VCaP (cell line): ENCODE data around the gene GNB1L.
"Not testable (repeated sequence)": the region's sequence is repeated elsewhere in the genome, so short reads cannot be mapped to it uniquely, and the experiment has no call there.

Source experiments
- H3K27ac ChIP-seq: fragments of 450-650 bp; 2 replicates; pipeline ENCODE4 v1.5.1; 2017
- CTCF ChIP-seq: fragments of 450-650 bp; conservative IDR thresholded peaks from 2 replicates; pipeline ENCODE4 v1.5.1; 2017; ENCODE audit warnings: mild to moderate bottlenecking, moderate library complexity

The GNB1L gene

GRCh38 chr22:19887256-19887985, 32.7 kb upstream of the GNB1L start:
- no peak overlapping the region for H3K27ac ChIP-seq
- TF ChIP-seq CTCF: no peak

DNA sequence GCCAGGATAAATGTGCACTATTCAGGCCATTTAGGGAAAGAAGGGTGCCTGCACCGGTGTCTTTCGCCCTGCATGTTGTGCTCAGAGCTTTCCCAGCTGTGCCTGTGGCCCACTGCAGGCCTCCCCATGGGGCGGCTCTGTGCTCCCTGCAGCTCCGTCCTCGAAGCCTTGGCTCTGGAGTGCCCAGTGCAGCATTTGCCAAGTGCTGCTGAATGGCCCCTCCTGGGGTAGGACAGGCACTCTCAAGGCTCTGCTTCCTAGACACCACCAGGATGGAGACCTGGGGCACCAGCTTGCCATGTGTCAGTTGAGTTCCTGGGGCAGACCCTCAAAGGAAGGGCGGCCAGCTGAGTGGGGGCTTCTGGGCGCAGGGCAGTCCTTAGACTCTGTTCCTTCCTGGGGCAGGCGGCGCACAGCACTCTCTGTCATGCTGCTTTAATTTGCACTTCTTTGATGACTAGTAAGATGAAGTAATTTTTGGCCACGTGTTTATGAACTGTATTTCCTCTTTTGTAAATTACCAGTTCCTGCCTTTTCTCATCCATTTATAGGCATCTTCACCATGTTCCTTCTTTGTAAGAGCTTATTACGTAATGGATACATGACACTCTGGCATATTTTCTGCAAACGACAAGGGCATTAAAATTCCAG, 32.1 kb upstream of the GNB1L start:
- no peak overlapping the region for H3K27ac ChIP-seq
- TF ChIP-seq CTCF: no peak

- H3K27ac ChIP-seq: no peak overlapping the region
- no peak for TF ChIP-seq CTCF
Observed at GRCh38 chr22:19885841-19886592, 31.3 kb upstream of the GNB1L start.

DNA sequence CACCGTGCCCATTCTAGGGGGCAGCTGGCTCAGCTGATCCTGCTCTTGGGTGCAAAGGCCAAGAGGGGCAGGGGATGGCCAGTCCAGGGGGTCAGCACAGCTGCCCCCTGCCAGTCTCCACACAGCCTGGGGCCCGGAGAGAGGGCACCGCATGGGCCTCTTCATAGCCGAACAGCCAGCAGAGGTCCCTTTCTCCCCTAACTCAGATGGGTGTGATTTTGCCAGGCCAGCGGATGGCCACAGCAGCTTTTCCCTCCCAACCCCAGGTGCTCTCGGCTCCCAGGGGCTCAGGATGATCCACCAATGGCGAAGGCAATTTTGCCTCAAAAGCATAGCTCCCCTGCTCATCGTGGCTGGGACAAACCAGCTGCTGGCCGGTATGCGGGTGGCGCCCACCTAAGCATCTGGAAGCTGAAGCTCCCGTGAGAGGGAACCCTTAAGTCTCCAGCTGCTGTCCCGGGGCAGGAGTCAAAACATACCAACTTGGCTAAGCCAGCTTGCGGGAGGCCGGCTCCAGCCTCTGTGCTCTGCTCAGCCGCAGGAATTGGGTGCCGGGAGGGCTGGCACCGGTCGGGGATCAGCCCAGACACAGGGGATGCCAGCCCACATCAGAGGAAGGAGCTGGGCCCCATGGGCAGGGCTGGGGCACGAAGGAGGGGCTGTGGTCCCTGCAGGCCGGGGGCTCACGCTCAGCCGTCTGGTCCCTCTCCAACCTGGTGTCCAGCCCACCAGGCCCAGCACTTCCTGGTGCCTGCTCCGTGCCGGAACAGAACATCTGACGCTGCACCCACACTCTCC, 30.5 kb upstream of the GNB1L start:
- TF ChIP-seq CTCF: no peak
- H3K27ac ChIP-seq: no peak overlapping the region

DNA sequence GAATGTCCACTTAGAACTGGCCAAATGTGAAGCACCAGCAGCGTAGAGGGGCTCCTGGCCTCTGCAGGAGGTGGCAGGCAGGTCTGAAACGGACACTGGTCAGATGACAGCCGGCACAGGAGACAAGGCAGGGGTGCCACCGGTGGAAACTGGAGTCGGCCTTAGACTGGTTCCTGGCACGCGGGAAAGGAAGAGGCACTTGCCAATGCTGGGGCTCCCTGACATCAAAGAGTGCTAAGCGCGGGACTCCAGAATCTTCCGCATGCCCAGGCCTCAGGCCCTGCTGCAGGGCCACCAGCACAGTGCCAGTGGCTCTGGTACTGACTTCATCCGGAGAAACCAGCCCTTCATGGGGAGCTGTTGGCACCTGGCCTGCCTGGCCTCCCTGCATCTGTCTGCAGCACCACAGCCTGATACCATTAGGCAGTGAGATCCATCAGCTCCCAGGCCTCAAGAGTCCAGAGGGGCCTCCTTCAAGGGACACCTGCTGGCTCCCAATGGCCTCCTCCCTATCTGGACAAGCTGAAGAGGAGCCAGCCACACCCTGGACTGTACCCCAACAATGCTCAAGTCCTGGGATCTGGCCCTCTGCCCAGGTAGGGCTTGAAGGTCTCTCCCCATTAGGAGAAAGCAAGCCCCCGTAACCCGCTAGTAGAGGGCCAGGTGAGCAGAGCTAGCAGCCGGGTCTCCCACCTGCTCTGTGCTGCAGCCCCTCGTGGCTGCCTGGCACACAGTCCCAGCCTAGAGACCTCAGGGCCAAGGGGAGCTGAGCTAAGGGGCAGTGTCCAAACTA, 29.7 kb upstream of the GNB1L start:
- TF ChIP-seq CTCF: no peak
- H3K27ac ChIP-seq: no peak overlapping the region

DNA sequence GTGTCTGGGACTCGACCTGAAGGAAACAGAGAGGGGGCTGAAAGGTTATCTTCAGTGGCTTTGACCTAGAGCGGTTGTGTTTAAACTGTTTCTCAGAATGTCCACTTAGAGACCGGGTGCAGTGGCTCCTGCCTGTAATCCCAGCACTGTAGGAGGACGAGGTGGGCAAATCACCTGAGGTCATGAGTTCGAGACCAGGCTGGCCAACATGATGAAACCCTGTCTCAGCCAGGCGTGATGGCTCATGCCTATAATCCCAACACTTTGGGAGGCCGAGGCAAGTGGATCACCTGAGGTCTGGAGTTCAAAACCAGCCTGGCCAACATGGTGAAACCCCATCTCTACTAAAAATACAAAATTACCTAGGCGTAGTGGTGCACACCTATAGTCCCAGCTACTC, 28.8 kb upstream of the GNB1L start:
- H3K27ac ChIP-seq: not testable (repeated sequence)
